NB4 (cell line): ENCODE measurements around the gene KRTAP9-6.
"Not testable (repeated sequence)": the region's sequence is repeated elsewhere in the genome, so short reads cannot be mapped to it uniquely, and the experiment has no call there.

Source experiments
- DNase-seq: peaks from one replicate; pipeline ENCODE4 v3.0.0; 2010; ENCODE audit warnings: low read depth
- H3K4me3 ChIP-seq: one replicate; pipeline ENCODE4 v1.5.1; 2011; ENCODE audit warnings: mild to moderate bottlenecking, low read depth, low read length, moderate library complexity
- MYC ChIP-seq: IDR thresholded peaks from 2 replicates; pipeline ENCODE4 v1.6.1; 2011; ENCODE audit warnings: low read depth, low read length
- POLR2A ChIP-seq: IDR thresholded peaks from 2 replicates; pipeline ENCODE4 v1.6.1; 2011; ENCODE audit warnings: mild to moderate bottlenecking; ENCODE audit not compliant: insufficient read length; ENCODE audit errors: extremely low read depth
- TF ChIP-seq, protein P1 (sequence below): IDR thresholded peaks from 2 replicates; pipeline ENCODE4 v1.6.1; 2011; ENCODE audit warnings: low read depth, low read length
- TF ChIP-seq, protein P2 (sequence below): IDR thresholded peaks from one replicate; pipeline ENCODE4 v1.5.1; 2012; ENCODE audit warnings: low read depth, low read length

Gene KRTAP9-6, protein sequence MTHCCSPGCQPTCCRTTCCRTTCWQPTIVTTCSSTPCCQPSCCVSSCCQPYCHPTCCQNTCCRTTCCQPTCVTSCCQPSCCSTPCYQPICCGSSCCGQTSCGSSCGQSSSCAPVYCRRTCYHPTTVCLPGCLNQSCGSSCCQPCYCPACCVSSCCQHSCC

GRCh38 chr17:41265078-41265477, at the start of gene KRTAP9-6:
Gene KRTAP9-6 (plus strand): TSS chr17:41265378. CDS start chr17:41265378, 0 bp downstream.
- TF ChIP-seq POLR2A (no peak), MYC (no peak)
- TF ChIP-seq, protein P1, sequence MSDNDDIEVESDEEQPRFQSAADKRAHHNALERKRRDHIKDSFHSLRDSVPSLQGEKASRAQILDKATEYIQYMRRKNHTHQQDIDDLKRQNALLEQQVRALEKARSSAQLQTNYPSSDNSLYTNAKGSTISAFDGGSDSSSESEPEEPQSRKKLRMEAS, result no peak
- TF ChIP-seq, protein P2, sequence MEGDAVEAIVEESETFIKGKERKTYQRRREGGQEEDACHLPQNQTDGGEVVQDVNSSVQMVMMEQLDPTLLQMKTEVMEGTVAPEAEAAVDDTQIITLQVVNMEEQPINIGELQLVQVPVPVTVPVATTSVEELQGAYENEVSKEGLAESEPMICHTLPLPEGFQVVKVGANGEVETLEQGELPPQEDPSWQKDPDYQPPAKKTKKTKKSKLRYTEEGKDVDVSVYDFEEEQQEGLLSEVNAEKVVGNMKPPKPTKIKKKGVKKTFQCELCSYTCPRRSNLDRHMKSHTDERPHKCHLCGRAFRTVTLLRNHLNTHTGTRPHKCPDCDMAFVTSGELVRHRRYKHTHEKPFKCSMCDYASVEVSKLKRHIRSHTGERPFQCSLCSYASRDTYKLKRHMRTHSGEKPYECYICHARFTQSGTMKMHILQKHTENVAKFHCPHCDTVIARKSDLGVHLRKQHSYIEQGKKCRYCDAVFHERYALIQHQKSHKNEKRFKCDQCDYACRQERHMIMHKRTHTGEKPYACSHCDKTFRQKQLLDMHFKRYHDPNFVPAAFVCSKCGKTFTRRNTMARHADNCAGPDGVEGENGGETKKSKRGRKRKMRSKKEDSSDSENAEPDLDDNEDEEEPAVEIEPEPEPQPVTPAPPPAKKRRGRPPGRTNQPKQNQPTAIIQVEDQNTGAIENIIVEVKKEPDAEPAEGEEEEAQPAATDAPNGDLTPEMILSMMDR, result no peak
- no peak within 1 kb of the TSS for H3K4me3 ChIP-seq
- no peak for DNase-seq

DNA sequence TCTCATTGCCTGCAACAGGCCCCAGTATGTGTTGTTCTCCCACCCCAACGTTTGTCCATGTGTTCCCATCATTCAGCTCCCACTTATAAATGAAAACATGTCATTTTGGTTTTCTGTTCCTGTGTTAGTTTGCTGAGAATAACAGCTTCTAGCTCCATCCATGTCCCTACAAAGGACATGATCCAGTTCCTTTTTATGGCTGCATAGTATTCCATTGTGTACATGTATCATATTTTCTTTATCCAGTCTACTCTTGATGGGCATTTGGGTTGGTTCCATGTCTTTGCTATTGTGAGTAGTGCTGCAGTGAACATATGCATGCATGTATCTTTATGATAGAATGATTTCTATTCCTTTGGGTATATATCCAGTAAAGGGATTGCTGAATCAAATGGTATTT, 49.5 kb upstream of the KRTAP9-6 start:
- no peak for DNase-seq
- TF ChIP-seq, protein P2, result no peak
- H3K4me3 ChIP-seq, result no peak overlapping the region

DNA sequence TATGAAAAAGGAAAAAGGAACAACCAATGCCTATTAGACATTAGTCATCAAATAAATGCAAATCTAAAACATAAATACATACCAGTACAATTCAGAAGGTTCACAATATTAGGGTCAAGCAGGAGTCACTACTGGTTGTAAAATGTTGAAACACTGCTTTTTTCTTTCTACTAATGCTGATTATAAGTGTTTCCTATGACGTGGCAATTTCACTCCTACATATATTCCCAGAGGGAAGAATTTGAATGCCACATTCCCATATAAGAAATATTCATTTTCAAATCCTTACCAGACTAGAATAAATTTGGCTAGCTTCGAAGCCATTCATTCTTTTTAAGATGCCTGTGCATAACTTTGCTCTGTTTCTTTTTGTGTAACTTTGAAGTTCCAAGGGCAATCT, 41.4 kb upstream of the KRTAP9-6 start:
- TF ChIP-seq, protein P1, result no peak
- no peak overlapping the region for H3K4me3 ChIP-seq
- no peak for DNase-seq

DNA sequence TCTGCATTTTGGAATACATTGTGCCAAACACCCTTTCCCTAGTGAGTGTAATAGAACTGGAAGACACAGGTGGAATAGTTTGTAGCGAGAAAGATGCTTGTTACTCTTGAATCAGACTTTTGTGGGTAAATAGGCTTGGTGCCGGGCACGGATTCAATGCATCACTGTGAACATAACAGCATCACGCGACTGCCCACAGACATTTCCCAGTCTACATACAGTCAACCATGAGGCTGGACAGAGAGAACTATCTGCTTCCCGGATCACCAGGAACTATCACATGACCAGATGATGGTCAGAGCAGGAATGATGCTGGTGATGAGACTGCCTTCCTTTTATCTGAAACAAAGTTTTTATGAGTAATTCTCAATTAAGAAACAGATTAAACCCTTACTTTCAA, 39.1 kb upstream of the KRTAP9-6 start:
- H3K4me3 ChIP-seq, result no peak overlapping the region
- no peak for TF ChIP-seq MYC
- TF ChIP-seq, protein P1, result no peak
- TF ChIP-seq, protein P2, result no peak
- TF ChIP-seq POLR2A, result no peak
- no peak for DNase-seq

DNA sequence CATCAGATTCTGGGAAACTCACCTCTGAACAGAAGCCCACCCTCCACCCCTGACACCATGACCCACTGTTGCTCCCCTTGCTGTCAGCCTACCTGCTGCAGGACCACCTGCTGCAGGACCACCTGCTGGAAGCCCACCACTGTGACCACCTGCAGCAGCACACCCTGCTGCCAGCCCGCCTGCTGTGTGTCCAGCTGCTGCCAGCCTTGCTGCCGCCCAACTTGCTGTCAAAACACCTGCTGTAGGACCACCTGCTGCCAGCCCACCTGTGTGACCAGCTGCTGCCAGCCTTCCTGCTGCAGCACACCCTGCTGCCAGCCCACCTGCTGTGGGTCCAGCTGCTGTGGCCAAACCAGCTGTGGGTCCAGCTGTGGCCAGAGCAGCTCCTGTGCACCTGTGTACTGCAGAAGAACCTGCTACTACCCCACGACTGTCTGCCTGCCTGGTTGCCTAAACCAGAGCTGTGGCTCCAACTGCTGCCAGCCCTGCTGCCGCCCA, 38.5 kb upstream of the KRTAP9-6 start, which contains the start of gene KRTAP9-2:
Gene KRTAP9-2, plus strand, starts transcription at position 51 of the 498 bp plus-strand sequence. Its CDS starts 7 bp downstream, at position 58.
- DNase-seq, H3K4me3 ChIP-seq: not testable (repeated sequence)

DNA sequence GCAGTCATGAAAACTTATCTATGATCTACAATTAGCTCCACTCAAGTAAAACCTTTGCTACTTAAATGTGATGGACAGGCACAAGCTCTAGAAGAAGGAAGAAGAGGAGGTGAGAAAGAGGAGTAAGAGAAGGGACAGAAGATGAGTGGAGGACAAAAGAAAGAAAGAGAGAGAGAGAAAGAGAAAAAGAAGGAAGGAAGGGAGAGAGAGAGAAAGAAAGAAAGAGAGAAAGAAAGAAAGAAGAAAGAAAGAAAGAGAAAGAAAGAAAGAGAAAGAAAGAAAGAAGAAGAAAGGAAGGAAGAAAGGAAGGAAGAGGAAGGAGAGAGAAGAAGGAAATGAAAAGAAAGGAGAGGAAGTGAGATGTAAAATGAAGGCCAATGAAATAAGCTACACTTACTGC, 35.1 kb upstream of the KRTAP9-6 start:
- no peak for DNase-seq
- H3K4me3 ChIP-seq, result no peak overlapping the region
- TF ChIP-seq, protein P2, result no peak
- TF ChIP-seq POLR2A, result no peak
- no peak for TF ChIP-seq MYC
- TF ChIP-seq, protein P1, result no peak

DNA sequence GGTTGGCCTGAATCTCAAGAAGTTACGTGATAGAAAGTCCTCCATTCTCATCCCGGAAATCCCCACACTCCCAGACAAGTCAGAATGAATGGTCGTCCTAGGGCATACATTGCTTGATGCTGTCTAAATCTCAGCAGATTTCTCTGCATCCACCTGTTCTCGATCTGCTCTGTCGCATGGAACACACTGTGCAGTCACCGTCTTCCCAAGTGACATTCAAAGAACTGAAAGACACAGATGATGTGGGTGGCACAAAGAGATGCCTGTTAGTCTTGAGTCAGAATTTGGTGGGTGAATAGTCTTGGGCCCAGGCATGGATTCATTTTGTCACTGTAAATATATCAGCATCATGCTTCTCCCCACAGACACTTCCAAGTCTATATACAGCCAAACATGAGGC, 33.4 kb upstream of the KRTAP9-6 start:
- TF ChIP-seq, protein P2, result no peak
- TF ChIP-seq POLR2A (no peak), MYC (no peak)
- TF ChIP-seq, protein P1, result no peak
- no peak for DNase-seq
- H3K4me3 ChIP-seq, result no peak overlapping the region

- H3K4me3 ChIP-seq, DNase-seq: not testable (repeated sequence)
Measured at GRCh38 chr17:41232399-41233105, 32.6 kb upstream of the KRTAP9-6 start, which contains the start of gene KRTAP9-3. Gene KRTAP9-3 (plus strand): TSS chr17:41232449. CDS start chr17:41232502, 53 bp downstream.

GRCh38 chr17:41237116-41237515, 28.1 kb upstream of the KRTAP9-6 start:
- H3K4me3 ChIP-seq, DNase-seq: not testable (repeated sequence)

- not testable (repeated sequence) for H3K4me3 ChIP-seq, DNase-seq
Measured at GRCh38 chr17:41237949-41238437, 27.2 kb upstream of the KRTAP9-6 start, which contains the start of gene KRTAP9-8. Gene KRTAP9-8 (plus strand): TSS chr17:41237999. CDS start chr17:41238052, 53 bp downstream.
